Ammon's horn (tissue), 1 donor: Measurements from ENCODE around the gene RPUSD2.

Experiments
- DNase-seq: peaks from one replicate; pipeline ENCODE4 v3.0.0-alpha.2; 2016; ENCODE audit warnings: low spot score

RPUSD2 gene

GRCh38 chr15:40569129-40569953, at the start of gene RPUSD2:
Gene RPUSD2 (plus strand): TSS chr15:40569299. CDS start chr15:40569338, 39 bp downstream.
- DNase-seq, result peak; percentile 96

- DNase-seq, result no peak
Measured at GRCh38 chr15:40523611-40524010, 45.5 kb upstream of the RPUSD2 start.

- no peak for DNase-seq
Measured at GRCh38 chr15:40525855-40526254, 43.2 kb upstream of the RPUSD2 start.

GRCh38 chr15:40528801-40529200, 40.3 kb upstream of the RPUSD2 start:
- no peak for DNase-seq

- no peak for DNase-seq
Measured at GRCh38 chr15:40533763-40534364, 35.2 kb upstream of the RPUSD2 start.

GRCh38 chr15:40534371-40534770, 34.7 kb upstream of the RPUSD2 start:
- no peak for DNase-seq

- no peak for DNase-seq
Measured at GRCh38 chr15:40536501-40536900, 32.6 kb upstream of the RPUSD2 start.

- DNase-seq, result no peak
Measured at GRCh38 chr15:40538976-40539375, 30.1 kb upstream of the RPUSD2 start.

GRCh38 chr15:40543082-40543481, 26.0 kb upstream of the RPUSD2 start:
- no peak for DNase-seq

- no peak for DNase-seq
Measured at GRCh38 chr15:40543631-40544294, 25.3 kb upstream of the RPUSD2 start.

GRCh38 chr15:40545457-40545856, 23.6 kb upstream of the RPUSD2 start:
- DNase-seq, result no peak

GRCh38 chr15:40548610-40549009, 20.5 kb upstream of the RPUSD2 start:
- no peak for DNase-seq

- no peak for DNase-seq
Measured at GRCh38 chr15:40549894-40550293, 19.2 kb upstream of the RPUSD2 start.

- DNase-seq, result no peak
Measured at GRCh38 chr15:40550341-40551037, 18.6 kb upstream of the RPUSD2 start.

- DNase-seq, result no peak
Measured at GRCh38 chr15:40554161-40554525, 15.0 kb upstream of the RPUSD2 start.

GRCh38 chr15:40555876-40556275, 13.2 kb upstream of the RPUSD2 start:
- DNase-seq, result no peak

GRCh38 chr15:40558952-40559742, 10.0 kb upstream of the RPUSD2 start:
- no peak for DNase-seq

- no peak for DNase-seq
Measured at GRCh38 chr15:40562691-40563090, 6.4 kb upstream of the RPUSD2 start.

- DNase-seq, result no peak
Measured at GRCh38 chr15:40563426-40563825, 5.7 kb upstream of the RPUSD2 start.

- DNase-seq, result peak; percentile 100
Measured at GRCh38 chr15:40564591-40565332, 4.3 kb upstream of the RPUSD2 start, which contains the start of gene CCDC32. Gene CCDC32 (minus strand): TSS chr15:40565042. CDS start chr15:40563015, 2,027 bp downstream.
